ENCODE results near the gene NTPCR.
"Not testable (repeated sequence)": the region's sequence is repeated elsewhere in the genome, so short reads cannot be mapped to it uniquely, and the experiment has no call there.

NTPCR gene, protein sequence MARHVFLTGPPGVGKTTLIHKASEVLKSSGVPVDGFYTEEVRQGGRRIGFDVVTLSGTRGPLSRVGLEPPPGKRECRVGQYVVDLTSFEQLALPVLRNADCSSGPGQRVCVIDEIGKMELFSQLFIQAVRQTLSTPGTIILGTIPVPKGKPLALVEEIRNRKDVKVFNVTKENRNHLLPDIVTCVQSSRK

DNA sequence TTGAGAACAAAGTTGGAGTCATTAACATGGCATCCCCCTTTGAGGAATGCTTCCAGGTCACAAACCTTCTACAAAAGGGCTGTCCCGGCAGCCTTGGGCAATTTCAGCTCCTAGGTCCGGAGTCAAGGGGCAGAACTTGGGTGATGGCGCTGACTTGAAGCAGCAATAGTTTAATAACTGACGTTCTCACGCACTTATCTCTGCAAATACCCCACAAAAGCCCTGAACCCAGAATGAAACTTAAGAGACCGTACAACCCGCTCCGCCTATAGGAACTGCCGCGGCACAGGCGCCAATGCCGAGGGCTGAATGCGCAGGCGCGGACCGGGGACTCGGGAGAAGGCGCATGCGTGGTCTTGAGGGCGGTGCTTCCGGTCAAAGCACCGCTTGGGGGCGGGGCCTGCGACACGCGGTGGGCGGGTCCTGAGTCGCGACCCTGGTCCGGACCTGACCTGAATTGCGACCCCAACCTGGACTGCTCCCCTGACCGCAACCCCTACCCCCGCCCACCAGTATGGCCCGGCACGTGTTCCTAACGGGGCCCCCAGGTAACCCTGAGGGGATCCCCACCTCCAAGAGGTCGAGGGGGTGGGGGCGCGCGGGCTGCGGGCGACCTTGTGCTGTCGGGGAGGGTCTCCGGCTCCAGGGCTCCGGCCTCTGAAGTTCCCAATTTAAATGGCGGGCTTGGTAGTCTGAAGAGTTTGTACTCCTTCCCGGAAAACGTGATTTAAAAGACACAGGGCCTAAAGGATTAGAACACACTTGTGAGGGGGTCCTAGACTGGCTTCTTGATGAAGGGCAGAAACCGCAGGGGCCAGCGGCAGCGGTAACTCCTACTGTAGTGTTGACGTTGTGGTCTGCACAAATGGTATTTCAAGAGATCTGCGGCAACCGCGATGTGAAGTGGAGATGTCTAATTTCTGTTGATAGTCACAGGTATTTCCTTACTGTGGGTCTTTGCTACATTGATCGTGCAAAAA is at the start of gene NTPCR:
TSS of gene NTPCR (plus strand) at position 415 of the 980 bp plus-strand sequence. CDS start at position 515, 100 bp downstream.
- peak; percentile 82 for ATAC-seq
- peak; percentile 99 for DNase-seq
- H3K9me3 Mint-ChIP-seq: no peaks in the 10 kb centered on the region
- H3K27me3 Mint-ChIP-seq: no peaks in the 10 kb centered on the region
- H3K36me3 Mint-ChIP-seq (ENCODE audit: low read depth): peaks cover 9% of the 10 kb centered on the region
- H3K27ac Mint-ChIP-seq: peak within 1 kb of the TSS; percentile 89
- H3K4me3 Mint-ChIP-seq: peak within 1 kb of the TSS; percentile 95
- peaks cover 45% of the 10 kb centered on the region for H3K4me1 Mint-ChIP-seq

DNA sequence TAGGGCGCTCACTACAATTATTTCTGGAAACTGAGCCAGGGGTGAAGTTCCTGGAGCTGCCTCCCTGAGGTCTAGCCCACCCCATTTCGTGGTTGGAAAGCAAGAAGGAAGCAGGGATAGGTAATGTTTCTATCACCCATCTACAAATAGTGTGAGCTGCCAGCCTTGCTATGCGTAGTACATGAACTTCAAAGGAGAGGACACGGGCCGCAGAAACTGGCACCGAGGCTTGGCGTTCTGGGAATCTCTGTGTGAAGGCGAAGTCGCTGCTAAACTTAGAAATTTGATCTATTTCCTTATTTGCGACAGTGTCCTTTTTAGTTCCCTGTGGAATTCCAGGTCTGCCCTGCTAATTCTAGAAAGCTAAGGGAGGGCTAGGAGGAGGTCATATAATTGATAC is 49.6 kb upstream of the NTPCR start:
- H3K27me3 Mint-ChIP-seq: no peaks in the 10 kb centered on the region
- no peaks in the 10 kb centered on the region for H3K36me3 Mint-ChIP-seq (ENCODE audit: low read depth)
- H3K4me3 Mint-ChIP-seq: no peak overlapping the region
- no peaks in the 10 kb centered on the region for H3K9me3 Mint-ChIP-seq
- H3K27ac Mint-ChIP-seq: no peak overlapping the region
- DNase-seq (no peak), ATAC-seq (no peak)
- peaks cover 17% of the 10 kb centered on the region for H3K4me1 Mint-ChIP-seq

DNA sequence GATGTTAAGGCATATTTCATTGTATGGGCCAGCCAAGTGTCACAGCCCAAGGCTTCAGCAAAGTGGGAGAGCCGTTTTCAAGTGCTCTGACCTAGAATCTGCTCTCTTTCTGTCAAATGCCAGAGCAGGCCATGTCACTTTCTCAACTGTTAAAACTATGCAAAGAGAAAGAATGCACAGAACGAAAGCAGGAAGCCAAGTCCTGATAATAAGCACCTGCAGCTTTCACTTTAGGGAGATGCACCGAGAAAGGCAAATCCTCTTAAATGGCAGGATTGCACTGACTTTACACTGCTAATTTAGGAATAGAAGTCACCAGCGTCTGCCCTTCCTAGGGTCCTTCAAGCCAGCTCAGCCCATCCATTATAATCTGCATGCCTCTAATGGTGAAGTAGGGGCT is 49.2 kb upstream of the NTPCR start:
- Mint-ChIP-seq H3K4me3 (no peak overlapping the region), H3K9me3 (no peaks in the 10 kb centered on the region), H3K27me3 (no peaks in the 10 kb centered on the region), H3K27ac (no peak overlapping the region), H3K4me1 (peaks cover 17% of the 10 kb centered on the region), H3K36me3 (ENCODE audit: low read depth) (no peaks in the 10 kb centered on the region)
- ATAC-seq: no peak
- no peak for DNase-seq

DNA sequence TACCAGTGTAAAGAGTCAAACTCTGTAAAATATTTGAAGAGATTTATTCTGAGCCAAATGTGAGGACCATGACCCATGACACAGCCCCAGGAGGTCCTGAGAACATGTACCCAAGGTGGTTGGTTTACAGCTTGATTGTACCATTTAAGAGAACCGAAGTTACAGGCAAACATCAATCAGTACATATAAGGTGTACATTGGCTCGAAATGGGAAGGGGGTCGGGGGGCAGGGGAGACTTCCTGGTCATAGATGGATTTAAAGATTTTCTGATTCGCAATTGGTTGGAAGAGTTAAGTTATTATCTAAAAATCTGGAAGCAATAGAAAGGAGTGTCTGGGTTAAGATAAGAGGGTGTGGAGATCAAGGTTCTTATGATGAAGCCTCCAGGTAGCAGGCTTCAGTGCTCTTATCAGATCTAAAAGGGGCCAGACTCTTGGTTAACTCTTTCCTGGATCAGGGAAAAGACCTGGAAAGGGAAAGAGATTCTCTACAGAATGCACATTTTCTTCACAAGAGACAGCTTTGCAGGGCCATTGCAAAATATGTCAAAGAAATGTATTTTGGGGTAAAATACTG is 47.5 kb upstream of the NTPCR start:
- no peaks in the 10 kb centered on the region for H3K9me3 Mint-ChIP-seq
- H3K4me1 Mint-ChIP-seq: peaks cover 17% of the 10 kb centered on the region
- ATAC-seq: no peak
- H3K27ac Mint-ChIP-seq: no peak overlapping the region
- H3K27me3 Mint-ChIP-seq: no peaks in the 10 kb centered on the region
- H3K36me3 Mint-ChIP-seq (ENCODE audit: low read depth): no peaks in the 10 kb centered on the region
- DNase-seq: no peak
- H3K4me3 Mint-ChIP-seq: no peak overlapping the region

DNA sequence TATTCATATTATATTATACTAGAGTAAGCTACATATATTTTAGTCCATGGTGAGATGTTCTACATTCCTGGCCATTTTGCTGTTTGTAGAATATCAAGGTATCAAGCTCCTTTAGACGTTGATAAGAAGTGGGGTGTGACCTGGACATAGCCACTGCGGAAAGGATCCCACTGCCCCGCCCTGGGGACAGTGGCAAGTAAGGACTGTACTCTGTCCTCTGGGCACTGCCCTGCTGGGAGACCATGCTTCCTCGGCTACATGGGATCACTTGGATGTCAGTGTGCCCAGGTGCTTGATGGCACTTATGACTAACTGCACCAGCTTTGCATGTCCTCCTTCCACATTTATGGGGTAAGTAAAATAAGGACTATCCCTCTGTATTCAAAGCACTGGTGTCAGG is 46.3 kb upstream of the NTPCR start:
- Mint-ChIP-seq H3K27me3 (no peaks in the 10 kb centered on the region), H3K4me3 (no peak overlapping the region), H3K36me3 (ENCODE audit: low read depth) (no peaks in the 10 kb centered on the region), H3K4me1 (peaks cover 20% of the 10 kb centered on the region), H3K27ac (no peak overlapping the region), H3K9me3 (no peaks in the 10 kb centered on the region)
- no peak for ATAC-seq
- no peak for DNase-seq

DNA sequence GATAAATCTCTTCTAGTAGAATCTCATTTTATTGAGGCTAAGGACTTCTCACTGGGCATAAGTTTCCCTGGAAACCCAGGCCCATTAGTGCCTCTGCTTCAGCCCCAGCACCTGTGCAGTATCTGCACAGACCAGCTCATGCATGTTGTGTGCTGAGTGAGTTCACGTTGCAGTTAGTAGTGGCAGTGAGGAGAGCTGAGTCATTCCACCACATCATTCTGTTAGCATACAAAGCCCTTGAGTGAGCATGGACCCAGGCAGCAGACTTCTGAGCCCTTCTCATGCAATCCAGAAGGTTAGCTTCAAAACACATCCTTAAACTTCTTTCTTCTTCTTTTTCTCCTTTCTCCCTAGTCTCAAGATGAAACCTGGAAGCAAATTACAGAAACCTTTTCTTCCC is 45.8 kb upstream of the NTPCR start:
- Mint-ChIP-seq H3K9me3 (no peaks in the 10 kb centered on the region), H3K27ac (no peak overlapping the region), H3K4me1 (peaks cover 25% of the 10 kb centered on the region), H3K4me3 (no peak overlapping the region), H3K36me3 (ENCODE audit: low read depth) (no peaks in the 10 kb centered on the region), H3K27me3 (no peaks in the 10 kb centered on the region)
- DNase-seq (no peak), ATAC-seq (peak; percentile 88)

DNA sequence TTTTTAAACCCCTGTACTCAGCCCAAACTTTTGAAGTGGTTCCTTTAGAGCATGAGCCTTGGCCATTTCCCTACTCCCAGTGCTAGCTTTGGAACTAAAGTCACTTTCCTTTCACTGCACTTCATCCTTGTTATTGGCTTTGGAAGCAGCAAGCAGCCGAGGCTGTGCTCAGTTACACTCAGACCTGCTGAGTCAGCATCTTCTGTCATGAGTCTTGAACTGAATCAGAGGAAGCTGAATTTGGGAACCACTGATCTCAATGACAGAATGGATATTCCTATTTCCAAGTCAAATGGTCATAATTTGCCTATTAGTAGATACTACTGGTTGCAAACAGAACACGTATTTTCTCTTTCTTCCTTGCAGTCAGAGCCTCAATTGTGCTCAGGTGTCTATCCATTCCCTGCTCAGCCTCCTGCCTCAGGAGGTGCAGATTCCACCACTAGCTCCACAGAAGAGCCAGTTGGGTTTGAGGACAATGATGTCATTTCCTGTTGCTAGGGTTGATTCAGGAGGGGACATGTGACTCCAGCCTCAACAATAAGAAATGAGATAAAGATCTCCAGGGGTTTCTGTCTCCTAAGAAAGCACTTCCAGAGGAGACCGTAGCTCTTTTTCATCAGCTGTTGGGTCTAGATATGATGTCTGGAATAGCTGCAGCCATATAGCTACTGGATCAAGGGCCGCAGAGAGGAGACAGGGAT is 44.9 kb upstream of the NTPCR start:
- no peak for ATAC-seq
- DNase-seq: no peak
- Mint-ChIP-seq H3K4me3 (no peak overlapping the region), H3K27ac (no peak overlapping the region), H3K27me3 (no peaks in the 10 kb centered on the region), H3K9me3 (no peaks in the 10 kb centered on the region), H3K36me3 (ENCODE audit: low read depth) (no peaks in the 10 kb centered on the region), H3K4me1 (peaks cover 32% of the 10 kb centered on the region)

DNA sequence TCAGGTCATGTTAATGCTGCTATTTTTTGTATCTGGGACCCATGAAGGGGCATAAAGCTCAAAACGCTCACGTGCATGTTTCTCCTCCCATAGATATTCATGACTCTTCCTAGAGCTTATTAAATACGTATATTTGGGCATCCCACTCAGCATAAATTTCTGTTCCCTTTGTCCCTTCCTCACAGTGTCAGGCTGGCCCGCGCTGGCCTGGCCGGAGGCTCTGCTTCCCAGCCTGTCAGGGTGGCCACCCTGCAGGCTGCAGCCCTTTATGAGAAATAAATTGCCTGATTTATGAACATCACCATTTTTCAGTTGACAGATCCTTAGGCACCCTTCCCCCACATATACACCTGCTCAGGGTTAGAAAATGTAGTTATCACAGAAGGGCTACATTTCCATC is 44.0 kb upstream of the NTPCR start:
- Mint-ChIP-seq H3K9me3 (no peaks in the 10 kb centered on the region), H3K27me3 (no peaks in the 10 kb centered on the region), H3K27ac (no peak overlapping the region), H3K4me1 (peaks cover 40% of the 10 kb centered on the region), H3K4me3 (no peak overlapping the region), H3K36me3 (ENCODE audit: low read depth) (no peaks in the 10 kb centered on the region)
- DNase-seq (no peak), ATAC-seq (no peak)

DNA sequence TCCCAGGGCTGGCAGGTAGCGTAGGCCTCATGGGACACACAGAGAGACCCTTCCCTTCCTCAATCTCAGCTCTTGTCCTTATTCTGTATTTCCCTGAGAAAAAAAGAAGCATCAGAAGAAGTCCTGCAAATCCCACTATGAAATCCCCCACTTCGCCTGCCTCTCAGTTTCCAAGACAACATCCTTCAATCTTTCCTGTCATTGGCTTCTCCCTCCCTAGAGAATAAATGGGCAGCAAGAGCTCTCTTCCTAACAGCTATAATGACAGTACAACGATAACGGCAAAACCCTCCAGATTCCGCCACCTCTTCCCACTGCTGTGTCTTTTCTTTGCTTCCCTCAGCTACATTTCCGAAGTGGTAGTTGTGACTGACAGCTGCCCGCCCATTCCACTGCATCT is 41.6 kb upstream of the NTPCR start:
- Mint-ChIP-seq H3K4me1 (peaks cover 39% of the 10 kb centered on the region), H3K27me3 (no peaks in the 10 kb centered on the region), H3K9me3 (no peaks in the 10 kb centered on the region), H3K36me3 (ENCODE audit: low read depth) (no peaks in the 10 kb centered on the region), H3K4me3 (no peak overlapping the region), H3K27ac (no peak overlapping the region)
- DNase-seq (no peak), ATAC-seq (no peak)

DNA sequence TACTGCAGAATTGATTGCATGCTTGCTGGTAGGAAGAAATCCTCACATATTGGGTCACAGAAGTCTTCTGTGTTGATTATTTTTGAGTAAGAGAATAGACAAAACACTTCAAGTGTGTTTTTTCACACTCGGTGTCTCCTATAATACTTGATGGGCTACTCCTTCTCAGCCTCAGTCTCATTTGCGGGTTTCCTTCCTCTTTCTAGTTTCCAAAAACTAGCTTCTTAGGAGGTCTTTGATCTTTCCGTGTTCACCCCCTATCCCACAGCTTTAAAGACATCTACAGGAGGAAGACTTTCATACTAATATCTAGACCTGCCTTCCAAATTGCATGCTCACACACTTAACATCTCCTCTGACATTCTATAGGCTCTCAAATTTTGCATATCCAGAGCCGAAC is 40.7 kb upstream of the NTPCR start:
- ATAC-seq: no peak
- DNase-seq: no peak
- H3K4me1 Mint-ChIP-seq: peaks cover 39% of the 10 kb centered on the region
- H3K27me3 Mint-ChIP-seq: no peaks in the 10 kb centered on the region
- H3K27ac Mint-ChIP-seq: no peak overlapping the region
- no peaks in the 10 kb centered on the region for H3K9me3 Mint-ChIP-seq
- no peaks in the 10 kb centered on the region for H3K36me3 Mint-ChIP-seq (ENCODE audit: low read depth)
- no peak overlapping the region for H3K4me3 Mint-ChIP-seq

DNA sequence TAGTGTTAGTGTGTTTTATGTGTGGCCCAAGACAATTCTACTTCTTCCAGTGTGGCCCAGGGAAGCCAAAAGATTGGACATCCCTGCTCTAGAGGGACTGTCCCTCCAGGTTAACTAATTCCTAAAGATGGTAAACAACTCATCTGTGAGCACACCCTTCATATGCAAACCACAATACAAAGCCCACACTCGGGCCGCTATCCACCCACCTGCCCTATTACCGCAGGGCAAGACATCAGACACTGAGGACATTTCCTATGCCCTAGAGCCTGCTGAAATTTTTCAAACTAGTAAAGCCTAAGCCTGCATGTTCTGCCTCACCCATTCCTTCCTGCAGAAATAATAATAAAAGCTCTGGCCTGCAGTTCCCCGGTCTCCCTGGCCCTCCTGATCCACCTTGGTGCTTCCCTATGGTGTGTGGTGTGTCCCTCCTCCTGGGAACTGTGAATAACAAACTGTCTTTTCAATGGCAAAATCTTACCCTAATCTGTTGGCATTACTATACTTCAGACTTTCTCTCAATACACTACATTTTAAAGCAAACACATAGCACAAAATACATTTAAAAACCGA is 39.3 kb upstream of the NTPCR start:
- Mint-ChIP-seq H3K27ac (no peak overlapping the region), H3K9me3 (no peaks in the 10 kb centered on the region), H3K4me1 (peaks cover 36% of the 10 kb centered on the region), H3K27me3 (no peaks in the 10 kb centered on the region), H3K4me3 (no peak overlapping the region), H3K36me3 (ENCODE audit: low read depth) (no peaks in the 10 kb centered on the region)
- DNase-seq (no peak), ATAC-seq (peak; percentile 61)

DNA sequence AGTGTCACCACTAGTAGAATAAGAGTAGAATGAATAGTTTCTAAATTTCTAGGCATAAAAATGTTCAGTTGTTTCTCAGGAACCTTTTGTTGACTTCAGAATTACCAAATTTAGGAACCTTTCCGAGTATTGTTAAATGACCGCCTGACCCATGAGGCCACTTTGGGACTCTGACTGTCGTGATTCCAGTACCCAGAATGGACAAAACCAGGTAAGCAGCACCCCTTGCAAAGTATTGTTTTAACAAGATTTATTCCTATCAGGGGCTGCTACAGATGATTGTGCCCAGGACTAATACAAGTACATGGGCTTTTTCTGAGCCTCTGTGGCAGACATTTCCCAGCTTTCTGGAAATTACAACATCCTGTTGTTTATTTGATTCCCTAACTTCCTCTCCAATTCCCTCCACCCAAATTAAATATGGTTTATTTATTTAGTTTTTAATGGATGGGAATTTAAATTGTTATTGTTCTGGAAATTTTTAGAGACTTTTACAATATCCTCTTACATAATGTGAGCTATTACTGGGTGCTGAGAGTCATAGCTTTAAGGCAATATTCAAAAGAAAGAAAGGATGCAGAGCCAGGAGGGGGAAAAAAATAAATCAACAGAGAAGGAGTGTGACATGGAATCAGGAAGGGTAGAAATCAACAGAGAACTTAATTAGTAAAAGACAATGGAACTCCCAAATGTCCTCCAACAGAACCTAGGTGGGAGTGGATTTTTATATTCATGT is 37.4 kb upstream of the NTPCR start:
- Mint-ChIP-seq H3K27ac (no peak overlapping the region), H3K4me3 (no peak overlapping the region), H3K27me3 (no peaks in the 10 kb centered on the region), H3K36me3 (ENCODE audit: low read depth) (no peaks in the 10 kb centered on the region), H3K9me3 (no peaks in the 10 kb centered on the region), H3K4me1 (peaks cover 39% of the 10 kb centered on the region)
- DNase-seq (no peak), ATAC-seq (no peak)

DNA sequence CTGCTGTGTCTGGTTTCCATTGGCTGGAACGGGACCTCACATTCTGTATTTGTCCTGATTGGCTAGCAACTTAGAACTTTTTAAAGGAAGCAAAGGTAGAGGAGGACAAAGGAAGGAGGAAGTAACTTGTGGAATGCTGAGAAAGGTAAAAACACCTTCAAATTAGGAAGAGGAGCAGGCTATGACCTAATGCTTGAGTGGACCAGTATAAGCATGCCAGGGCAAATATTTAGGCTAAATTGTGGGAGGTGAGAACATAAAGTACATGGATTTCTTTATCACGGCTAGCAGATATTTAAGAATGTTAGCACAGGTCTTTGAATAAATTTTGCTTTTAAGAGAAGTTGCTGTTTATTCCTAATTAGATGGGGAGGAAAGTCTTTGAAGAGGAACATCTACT is 36.1 kb upstream of the NTPCR start:
- not testable (repeated sequence) for ATAC-seq; DNase-seq; H3K4me3 Mint-ChIP-seq; H3K27ac Mint-ChIP-seq; H3K27me3 Mint-ChIP-seq; H3K9me3 Mint-ChIP-seq; H3K36me3 Mint-ChIP-seq (ENCODE audit: low read depth)
- peaks cover 34% of the 10 kb centered on the region for H3K4me1 Mint-ChIP-seq

DNA sequence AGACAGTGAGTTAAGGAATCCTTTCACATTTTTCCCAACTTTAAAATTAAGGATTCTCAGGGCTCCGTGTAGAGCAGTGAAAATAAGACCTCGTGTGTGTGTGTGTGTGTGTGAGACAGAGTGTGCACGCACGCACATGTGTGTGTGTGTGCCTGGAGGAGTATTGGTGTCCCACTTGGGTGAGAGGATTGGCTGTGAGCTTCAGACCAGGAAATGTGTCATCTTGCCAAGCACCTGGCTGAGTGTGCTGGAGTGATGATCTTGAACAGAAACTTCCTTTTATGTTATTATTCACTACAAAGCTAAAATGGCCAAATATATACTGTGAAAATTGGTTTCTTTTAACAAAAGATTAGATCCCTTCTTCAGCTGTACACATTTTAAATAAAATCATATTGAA is 35.2 kb upstream of the NTPCR start:
- DNase-seq: no peak
- H3K36me3 Mint-ChIP-seq (ENCODE audit: low read depth): no peaks in the 10 kb centered on the region

More for the DNA sequence above, 35.2 kb upstream of the NTPCR start:
- no peak overlapping the region for H3K27ac Mint-ChIP-seq
- no peaks in the 10 kb centered on the region for H3K9me3 Mint-ChIP-seq
- H3K4me1 Mint-ChIP-seq: peaks cover 25% of the 10 kb centered on the region
- H3K4me3 Mint-ChIP-seq: no peak overlapping the region
- no peaks in the 10 kb centered on the region for H3K27me3 Mint-ChIP-seq
- ATAC-seq: no peak
